Right lobe of liver (tissue), 4 donors: ENCODE data around the gene FAM90A1.
"Not testable (repeated sequence)": the region's sequence is repeated elsewhere in the genome, so short reads cannot be mapped to it uniquely, and the experiment has no call there.

ENCODE experiments used
- CTCF ChIP-seq, 4 donors: fragments of 200-600 bp in 3 of 4; fragments of 450-650 bp in 1 of 4; IDR thresholded peaks; one replicate each; pipeline versions ENCODE4 v1.5.1 to v1.8.0; 2016 to 2022; ENCODE audit warnings: antibody characterized with exemption in 4 of 4, mild to moderate bottlenecking in 2 of 4
- POLR2A ChIP-seq: fragments of 450-650 bp; IDR thresholded peaks from one replicate; pipeline ENCODE4 v1.6.1; 2017; ENCODE audit warnings: antibody characterized with exemption, mild to moderate bottlenecking
- donor health status: DM: no; HTN: no; CAD: no.
- donor health status: DM: no; HTN: no; CAD: no.
- donor health status: DM: no; HTN: yes; CAD: no.

- not testable (repeated sequence) for TF ChIP-seq POLR2A; CTCF (IDR thresholded peaks at IDR 0.05)
Observed at GRCh38 chr12:8237031-8237430, 9.6 kb upstream of the FAM90A1 start.
